GM12878 (cell line): ENCODE measurements around the gene CA11. TPM values are rescaled to one million over a fixed set of nuclear protein-coding genes. Genes with fewer than 3 reads are reported as not detected.
A peak's percentile ranks its signal among the peaks of the same experiment; 100 is the strongest.

Experiments
- ATAC-seq: fragments of 200-7000 bp; cut with Tn5 transposase; 3 replicates; pipeline ENCODE4 v1.9.1; 2020; ENCODE audit warnings: mild to moderate bottlenecking, moderate library complexity
- BruUV-seq: library from RNA; stranded (reverse); fragments of 400-500 nt; replicated peaks from 2 replicates; lab custom pipeline; 2021; lab: Mats Ljungman, UMichigan
- CTCF ChIA-PET: fragments of 300-600 bp; sonication (Branson Sonifier 250); formaldehyde crosslinking; extraction: SDS; loops from one replicate; lab custom pipeline; 2021; ENCODE audit warnings: inconsistent platforms; lab: Yijun Ruan, JAX
- POLR2A ChIA-PET: fragments of 350-600 bp; formaldehyde crosslinking; extraction: SDS; loops from one replicate; lab custom pipeline; 2021; ENCODE audit warnings: inconsistent platforms; lab: Charles Lee
- RAD21 ChIA-PET: fragments of 300-600 bp; sonication (Branson Sonifier 250); formaldehyde crosslinking; loops from one replicate; lab custom pipeline; 2023; ENCODE audit warnings: antibody characterized with exemption; ENCODE audit not compliant: unreplicated experiment; lab: Charles Lee
- SMC1A ChIA-PET: fragments of 300-600 bp; sonication (Branson Sonifier 250); formaldehyde crosslinking; loops from one replicate; lab custom pipeline; 2023; ENCODE audit not compliant: unreplicated experiment, uncharacterized antibody; lab: Charles Lee
- DNase-seq: peaks from one replicate; pipeline ENCODE4 v3.0.0-alpha.2; 2011; ENCODE audit warnings: low read depth, low spot score
- FAIRE-seq: peaks from 3 replicates; lab custom pipeline; 2011; peaks lifted over from hg19 to GRCh38; lab: Jason Lieb, UNC
- H2AFZ ChIP-seq: 2 replicates; pipeline ENCODE4 v1.6.0; 2011; ENCODE audit warnings: low read depth, low read length, control low read depth; ENCODE audit not compliant: control insufficient read depth
- H3K27ac ChIP-seq: 2 replicates; pipeline ENCODE4 v1.5.1; 2011; ENCODE audit warnings: control low read depth; ENCODE audit not compliant: control insufficient read depth, insufficient read depth
- H3K27me3 ChIP-seq, 2 experiments: replicated peaks in 1 of 2; 2 replicates each; pipeline versions ENCODE4 v1.6.0 to v1.6.1; 2011; ENCODE audit warnings: low read length in 1 of 2; ENCODE audit not compliant: control insufficient read depth in 2 of 2, insufficient read depth in 2 of 2
- H3K36me3 ChIP-seq, 2 experiments: 2 replicates each; pipeline ENCODE4 v1.5.1; 2011; ENCODE audit warnings: low read length in 1 of 2; ENCODE audit not compliant: control insufficient read depth in 2 of 2, insufficient read depth in 2 of 2
- H3K4me1 ChIP-seq: 2 replicates; pipeline ENCODE4 v1.6.1; 2011; ENCODE audit warnings: mild to moderate bottlenecking, low read length, moderate library complexity, mixed read lengths; ENCODE audit not compliant: control insufficient read depth, insufficient read depth
- H3K4me2 ChIP-seq: 2 replicates; pipeline ENCODE4 v1.6.0; 2011; ENCODE audit warnings: control low read depth; ENCODE audit not compliant: control insufficient read depth, insufficient read depth
- H3K4me3 ChIP-seq: fragments of 200-600 bp; sonication (generic); 2 replicates; pipeline ENCODE4 v1.5.1; 2016
- H3K79me2 ChIP-seq: 2 replicates; pipeline ENCODE4 v1.6.0; 2011; ENCODE audit warnings: low read length; ENCODE audit not compliant: control insufficient read depth, insufficient read depth
- H3K9ac ChIP-seq: 2 replicates; pipeline ENCODE4 v1.8.0; 2011; ENCODE audit warnings: low read length, control low read depth, mixed read lengths; ENCODE audit not compliant: control insufficient read depth, insufficient read depth
- H3K9me3 ChIP-seq: replicated peaks from 3 replicates; pipeline ENCODE4 v1.5.1; 2011; ENCODE audit warnings: mild to moderate bottlenecking, low read length; ENCODE audit not compliant: control insufficient read depth, insufficient read depth
- H4K20me1 ChIP-seq: 2 replicates; pipeline ENCODE4 v1.6.0; 2011; ENCODE audit not compliant: control insufficient read depth, insufficient read depth
- ATF3 ChIP-seq: IDR thresholded peaks from 2 replicates; pipeline ENCODE4 v1.6.1; 2011; ENCODE audit warnings: low read depth, mild to moderate bottlenecking, low read length, moderate library complexity, borderline replicate concordance; ENCODE audit errors: extremely low read depth
- BACH1 ChIP-seq: fragments of 450-650 bp; IDR thresholded peaks from 2 replicates; pipeline ENCODE4 v1.6.1; 2017; ENCODE audit warnings: mild to moderate bottlenecking, borderline replicate concordance
- CEBPZ ChIP-seq: fragments of 150-350 bp; IDR thresholded peaks from 2 replicates; pipeline ENCODE4 v1.6.1; 2016; ENCODE audit warnings: low read depth, low read length
- CREB1 ChIP-seq: IDR thresholded peaks from 2 replicates; pipeline ENCODE4 v1.6.1; 2012; ENCODE audit warnings: low read depth, mild to moderate bottlenecking, inconsistent platforms
- DPF2 ChIP-seq: fragments of 450-650 bp; IDR thresholded peaks from 2 replicates; pipeline ENCODE4 v1.6.1; 2017; ENCODE audit warnings: mild to moderate bottlenecking
- ESRRA ChIP-seq: IDR thresholded peaks from 2 replicates; pipeline ENCODE4 v1.6.1; 2012; ENCODE audit warnings: mild to moderate bottlenecking, low read length, improper control_type of control experiment
- GABPA ChIP-seq: IDR thresholded peaks from 2 replicates; pipeline ENCODE4 v1.6.1; 2014; ENCODE audit warnings: antibody characterized with exemption, low read depth, mild to moderate bottlenecking, inconsistent platforms
- IKZF2 ChIP-seq, 2 experiments: fragments of 450-650 bp; IDR thresholded peaks; 2 replicates each; pipeline ENCODE4 v1.6.1; 2017; ENCODE audit warnings: mild to moderate bottlenecking in 2 of 2, moderate library complexity in 2 of 2
- JUNB ChIP-seq: IDR thresholded peaks from 2 replicates; pipeline ENCODE4 v1.6.1; 2016; ENCODE audit warnings: antibody characterized with exemption, mild to moderate bottlenecking
- KDM1A ChIP-seq: fragments of 200-600 bp; sonication (generic); IDR thresholded peaks from 2 replicates; pipeline ENCODE4 v1.6.1; 2016; ENCODE audit warnings: borderline replicate concordance
- NFYB ChIP-seq: IDR thresholded peaks from 2 replicates; pipeline ENCODE4 v1.6.1; 2011; ENCODE audit warnings: low read depth, mild to moderate bottlenecking, low read length, improper control_type of control experiment, moderate library complexity; ENCODE audit not compliant: insufficient read depth
- NR2C2 ChIP-seq: IDR thresholded peaks from 2 replicates; pipeline ENCODE4 v1.6.1; 2011; ENCODE audit warnings: borderline replicate concordance, low read depth; ENCODE audit not compliant: control insufficient read depth, insufficient read length
- POLR2A ChIP-seq: IDR thresholded peaks from 2 replicates; pipeline ENCODE4 v1.6.1; 2011; ENCODE audit warnings: low read depth, mild to moderate bottlenecking, low read length
- POLR2AphosphoS2 ChIP-seq: IDR thresholded peaks from 2 replicates; pipeline ENCODE4 v1.6.1; 2011; ENCODE audit warnings: low read depth, mild to moderate bottlenecking, low read length, improper control_type of control experiment, moderate library complexity
- RUNX3 ChIP-seq: IDR thresholded peaks from 2 replicates; pipeline ENCODE4 v1.6.1; 2012; ENCODE audit warnings: low read length, inconsistent platforms
- SIN3A ChIP-seq: IDR thresholded peaks from 2 replicates; pipeline ENCODE4 v1.6.1; 2012; ENCODE audit warnings: low read depth, low read length, improper control_type of control experiment
- SREBF2 ChIP-seq: IDR thresholded peaks from 2 replicates; pipeline ENCODE4 v1.6.1; 2012; ENCODE audit warnings: mild to moderate bottlenecking, low read length
- TCF3 ChIP-seq: IDR thresholded peaks from 2 replicates; pipeline ENCODE4 v1.6.1; 2012; ENCODE audit warnings: low read depth, mild to moderate bottlenecking, low read length, borderline replicate concordance; ENCODE audit not compliant: insufficient read depth
- ZBTB40 ChIP-seq: fragments of 450-650 bp; IDR thresholded peaks from 2 replicates; pipeline ENCODE4 v1.6.1; 2016; ENCODE audit warnings: mild to moderate bottlenecking, moderate library complexity, borderline replicate concordance
- WGBS: methylation state at CpG from one replicate; pipeline ENCODE4 v1.1.6; 2016; ENCODE audit warnings: low lambda C conversion rate; ENCODE audit not compliant: insufficient replicate concordance, insufficient coverage; ENCODE audit errors: missing lambda C conversion rate; 5-methylcytosine and 5-hydroxymethylcytosine counted together
- in situ Hi-C: fragments of 300-500 bp; cut with MboI; formaldehyde crosslinking; loops from 9 replicates; pipeline ENCODE4 v1.14.3; 2018; ENCODE audit warnings: mixed read lengths
- intact Hi-C: fragments of 100-400 bp; cut with micrococcal nuclease; formaldehyde crosslinking; loops from one replicate; pipeline ENCODE4 v1.14.2; 2022; ENCODE audit not compliant: unreplicated experiment
- polyA plus RNA-seq, 11 experiments: library from polyadenylated mRNA; depleted of rRNA in 4 of 11; unstranded in 6 of 11; stranded (reverse) in 5 of 11; fragments of >200 nt; fragmentation: Nextera tagmentation in 4 of 11; fragmentation: Illumina TruSeq in 1 of 11; extraction: Ambion mirVana in 4 of 11; extraction: Trizol in 1 of 11; gene quantifications; 1 replicate in 1 of 11; 2 replicates in 10 of 11; pipeline versions ENCODE4 v1.2.1 to v1.2.3, GENCODE V29; 2011 to 2016; ENCODE audit warnings: inconsistent platforms in 2 of 11, missing spikeins in 2 of 11, low read depth in 1 of 11
- total RNA-seq, 4 experiments: library from RNA; depleted of rRNA in 3 of 4; stranded (reverse); fragments of >200 nt in 3 of 4; fragmentation: Illumina TruSeq in 1 of 4; extraction: Trizol in 1 of 4; gene quantifications; 2 replicates each; pipeline versions ENCODE4 v1.2.1 to v1.2.3, GENCODE V29; 2013 to 2021

The CA11 gene
- total and polyA plus RNA-seq, 10 of the 15 experiments (the other 5 are each of a cell fraction or from before 2014, with no cell fraction given), result 1.7 to 7.5 (median 2.4) TPM

- BruUV-seq, result no TSS peak
- RAD21 ChIA-PET, result no interaction called here
- SMC1A ChIA-PET, result no interaction called here
- in situ Hi-C loops, result no loop called here
- ATAC-seq (peak; percentile 8), DNase-seq (no peak), FAIRE-seq (no peak)
- Histone ChIP-seq H3K9me3 (no peaks in the 10 kb centered on the region), H3K4me3 (no peak overlapping the region), H3K9ac (no peak overlapping the region), H3K4me2 (no peak overlapping the region), H3K36me3 (peaks cover 25 to 32% of the 10 kb centered on the region in 2 experiments), H3K27ac (no peak overlapping the region), H3K79me2 (peaks cover 33% of the 10 kb centered on the region), H2AFZ (no peak overlapping the region), H4K20me1 (peaks cover 15% of the 10 kb centered on the region), H3K27me3 (no peaks in the 10 kb centered on the region), H3K4me1 (peaks cover 8% of the 10 kb centered on the region; the same call in 1 of the 2 replicates)
- CTCF ChIA-PET, result interaction anchor here (0.5 kb wide), 1 partner anchor 29 kb away, joined by 3 read pairs; no protein-coding TSS in a partner anchor
- POLR2A ChIA-PET, result no interaction called here
- WGBS, result 63% methylated on average over 13 of the region's 13 CpGs
- intact Hi-C loops, result no loop called here
- TF ChIP-seq POLR2AphosphoS2 (peak; percentile 29; the same call in 1 of the 2 replicates), JUNB (no peak), CREB1 (no peak), ZBTB40 (no peak), BACH1 (peak; percentile 55; the same call in 1 of the 2 replicates), KDM1A (no peak), RUNX3 (0 out of 2 replicates have a peak, but pooled peaks have one; percentile 6), SREBF2 (no peak), NR2C2 (no peak), POLR2A (peak; percentile 62), IKZF2 (IDR thresholded peaks at IDR 0.05) (no peak), GABPA (no peak), SIN3A (no peak), TCF3 (no peak), CEBPZ (no peak), NFYB (no peak), ATF3 (no peak), ESRRA (no peak), DPF2 (no peak)
Measured at GRCh38 chr19:48613852-48614435, 32.0 kb downstream of the CA11 start.
